A549 (cell line): ENCODE data around the gene CEP112. TPM values are rescaled to one million over a fixed set of nuclear protein-coding genes. Genes with fewer than 3 reads are reported as not detected.

Experiments used
- ATAC-seq, 2 experiments: fragments of 200-7000 bp in 1 of 2; fragments of >200 bp in 1 of 2; cut with Nextera tagmentation in 1 of 2; cut with Tn5 transposase in 1 of 2; 3 replicates each; pipeline versions ENCODE4 v1.8.0 to v1.9.1; 2018 to 2020; ENCODE audit warnings: mild to moderate bottlenecking in 1 of 2, moderate library complexity in 1 of 2
- CTCF ChIA-PET: fragments of 300-600 bp; sonication (Branson Sonifier 250); formaldehyde crosslinking; extraction: SDS; loops from one replicate; lab custom pipeline; 2021; ENCODE audit warnings: antibody characterized with exemption, inconsistent platforms; lab: Yijun Ruan, JAX
- POLR2A ChIA-PET: fragments of 350-600 bp; formaldehyde crosslinking; extraction: SDS; loops from one replicate; lab custom pipeline; 2021; ENCODE audit warnings: antibody characterized with exemption, inconsistent platforms; lab: Yijun Ruan, JAX
- DNase-seq, 2 experiments: peaks; one replicate each; pipeline versions ENCODE4 v3.0.0 to v3.0.0-alpha.2; 2011 to 2016; ENCODE audit warnings: low read depth in 1 of 2, low spot score in 1 of 2
- FAIRE-seq: peaks from 2 replicates; lab custom pipeline; 2011; peaks lifted over from hg19 to GRCh38; lab: Jason Lieb, UNC
- H3K27ac ChIP-seq, 2 experiments: fragments of >200 bp; sonication (Bioruptor Twin); formaldehyde crosslinking; 3 replicates each; pipeline ENCODE4 v1.5.1; 2016 to 2017
- H3K4me1 ChIP-seq: fragments of >200 bp; sonication (Bioruptor Twin); formaldehyde crosslinking; 3 replicates; pipeline ENCODE4 v1.6.1; 2016
- H3K4me2 ChIP-seq: fragments of >200 bp; sonication (Bioruptor Twin); formaldehyde crosslinking; 3 replicates; pipeline ENCODE4 v1.6.1; 2016
- H3K4me3 ChIP-seq: fragments of >200 bp; sonication (Bioruptor Twin); formaldehyde crosslinking; 3 replicates; pipeline ENCODE4 v1.5.1; 2016
- H3K9me3 ChIP-seq: fragments of >200 bp; sonication (Bioruptor Twin); formaldehyde crosslinking; 3 replicates; pipeline ENCODE4 v1.6.1; 2016
- CBX8 ChIP-seq: fragments of 200-600 bp; sonication (generic); IDR thresholded peaks from 2 replicates; pipeline ENCODE4 v1.6.1; 2016
- CEBPB ChIP-seq, 2 experiments: fragments of >200 bp in 1 of 2; sonication (Bioruptor Twin) in 1 of 2; formaldehyde crosslinking in 1 of 2; IDR thresholded peaks; 2 replicates each; pipeline ENCODE4 v1.6.1; 2012 to 2016
- CHD2 ChIP-seq: fragments of 150-350 bp; IDR thresholded peaks from 2 replicates; pipeline ENCODE4 v1.6.1; 2014; ENCODE audit warnings: low read length; ENCODE audit not compliant: partially characterized antibody
- EHMT2 ChIP-seq: fragments of 200-600 bp; sonication (generic); IDR thresholded peaks from 2 replicates; pipeline ENCODE4 v1.6.1; 2016; ENCODE audit warnings: antibody characterized with exemption, low read depth, mild to moderate bottlenecking, moderate library complexity
- ESRRA ChIP-seq: fragments of 150-350 bp; IDR thresholded peaks from 2 replicates; pipeline ENCODE4 v1.6.1; 2014; ENCODE audit warnings: mild to moderate bottlenecking, low read length, borderline replicate concordance
- FOSL2 ChIP-seq, 2 experiments: fragments of 450-650 bp in 1 of 2; fragments of >200 bp in 1 of 2; sonication (Bioruptor Twin) in 1 of 2; formaldehyde crosslinking; IDR thresholded peaks; 2 replicates each; pipeline versions ENCODE4 v1.5.0 to v1.6.1; 2016 to 2020; ENCODE audit warnings: mild to moderate bottlenecking in 1 of 2, moderate library complexity in 1 of 2
- HDAC2 ChIP-seq: fragments of 200-600 bp; sonication (generic); IDR thresholded peaks from 2 replicates; pipeline ENCODE4 v1.6.1; 2016
- HEYL ChIP-seq: fragments of 250-450 bp; sonication (Bioruptor Pico); IDR thresholded peaks from 2 replicates; pipeline ENCODE4 v1.8.0; 2021; ENCODE audit warnings: mild to moderate bottlenecking, moderate library complexity
- HOXA7 ChIP-seq: fragments of 250-450 bp; sonication (Bioruptor Pico); IDR thresholded peaks from 2 replicates; pipeline ENCODE4 v1.5.0; 2020; ENCODE audit warnings: mild to moderate bottlenecking, moderate library complexity
- HOXB5 ChIP-seq: fragments of 250-450 bp; sonication (Bioruptor Pico); IDR thresholded peaks from 2 replicates; pipeline ENCODE4 v1.5.0; 2020; ENCODE audit warnings: mild to moderate bottlenecking, moderate library complexity
- JUNB ChIP-seq: fragments of >200 bp; sonication (Bioruptor Twin); formaldehyde crosslinking; IDR thresholded peaks from 2 replicates; pipeline ENCODE4 v1.6.1; 2016
- KDM1A ChIP-seq: fragments of 200-600 bp; sonication (generic); IDR thresholded peaks from 2 replicates; pipeline ENCODE4 v1.6.1; 2016; ENCODE audit warnings: low read depth, mild to moderate bottlenecking
- MAFK ChIP-seq: fragments of 450-650 bp; IDR thresholded peaks from 2 replicates; pipeline ENCODE4 v1.6.1; 2014; ENCODE audit not compliant: partially characterized antibody
- MYC ChIP-seq: IDR thresholded peaks from 2 replicates; pipeline ENCODE4 v1.6.1; 2012; ENCODE audit warnings: mild to moderate bottlenecking, inconsistent platforms, low read length, improper control_type of control experiment, borderline replicate concordance
- NFE2L2 ChIP-seq: fragments of 150-350 bp; conservative IDR thresholded peaks from 2 replicates; pipeline ENCODE4 v1.6.1; 2014; ENCODE audit warnings: low read length
- NR3C1 ChIP-seq: fragments of >200 bp; sonication (Bioruptor Twin); formaldehyde crosslinking; IDR thresholded peaks from 3 replicates; pipeline ENCODE4 v1.6.1; 2017
- PHF8 ChIP-seq: fragments of 200-600 bp; sonication (generic); IDR thresholded peaks from 2 replicates; pipeline ENCODE4 v1.6.1; 2016; ENCODE audit warnings: low read depth, mild to moderate bottlenecking, antibody characterized with exemption, moderate library complexity, borderline replicate concordance
- RAD21 ChIP-seq, 2 experiments: fragments of >200 bp in 1 of 2; sonication (Bioruptor Twin) in 1 of 2; formaldehyde crosslinking in 1 of 2; IDR thresholded peaks in 1 of 2; conservative IDR thresholded peaks in 1 of 2; 2 replicates in 1 of 2; 3 replicates in 1 of 2; pipeline ENCODE4 v1.6.1; 2012 to 2018; ENCODE audit warnings: inconsistent platforms in 1 of 2
- RARB ChIP-seq: fragments of 250-450 bp; sonication (Bioruptor Pico); IDR thresholded peaks from 2 replicates; pipeline ENCODE4 v1.8.0; 2021; ENCODE audit warnings: mild to moderate bottlenecking, moderate library complexity
- RCOR1 ChIP-seq: fragments of 150-350 bp; IDR thresholded peaks from 2 replicates; pipeline ENCODE4 v1.6.1; 2014; ENCODE audit warnings: antibody characterized with exemption, low read length, low read depth
- SREBF2 ChIP-seq: fragments of 450-650 bp; IDR thresholded peaks from 2 replicates; pipeline ENCODE4 v1.6.1; 2014; ENCODE audit warnings: mild to moderate bottlenecking, moderate library complexity
- ZFP36 ChIP-seq: fragments of 450-650 bp; IDR thresholded peaks from 2 replicates; pipeline ENCODE4 v1.6.1; 2014; ENCODE audit warnings: borderline replicate concordance; ENCODE audit not compliant: partially characterized antibody
- WGBS: methylation state at CpG from one replicate; pipeline ENCODE4 v1.1.6; 2017; ENCODE audit errors: missing lambda C conversion rate; 5-methylcytosine and 5-hydroxymethylcytosine counted together
- polyA plus RNA-seq, 4 experiments: library from polyadenylated mRNA; depleted of rRNA in 3 of 4; stranded (reverse); fragments of >200 nt; fragmentation: RNase III in 1 of 4; extraction: RNeasy Plus Mini Kit Qiagen cat#74134 plus additional on column Dnase treatment in 1 of 4; gene quantifications; 2 replicates in 3 of 4; 3 replicates in 1 of 4; pipeline ENCODE4 v1.2.3, GENCODE V29; 2011 to 2017
- TF ChIP-seq, protein P1 (sequence below): IDR thresholded peaks from 2 replicates; pipeline ENCODE4 v1.6.1; 2012; ENCODE audit warnings: low read depth, borderline replicate concordance
- TF ChIP-seq, protein P2 (sequence below): fragments of 250-450 bp; sonication (Bioruptor Pico); IDR thresholded peaks from 2 replicates; pipeline ENCODE4 v1.5.0; 2021; ENCODE audit warnings: mild to moderate bottlenecking, moderate library complexity, borderline replicate concordance
- TF ChIP-seq, protein P3 (sequence below): fragments of >200 bp; sonication (Bioruptor Twin); formaldehyde crosslinking; IDR thresholded peaks from 3 replicates; pipeline ENCODE4 v1.6.1; 2016
- TF ChIP-seq, protein P4 (sequence below): fragments of 150-350 bp; IDR thresholded peaks from 2 replicates; pipeline ENCODE4 v1.6.1; 2014; ENCODE audit warnings: low read depth, mild to moderate bottlenecking, low read length
- TF ChIP-seq, protein P5 (sequence below): IDR thresholded peaks from 2 replicates; pipeline ENCODE4 v1.6.1; 2012
- TF ChIP-seq, protein P6 (sequence below): fragments of 450-650 bp; IDR thresholded peaks from 2 replicates; pipeline ENCODE4 v1.6.1; 2014; ENCODE audit warnings: antibody characterized with exemption

Gene CEP112
- polyA plus RNA-seq, 2 of the 4 experiments (the other 2 are of a cell fraction), result 9.6 to 15.2 TPM

DNA sequence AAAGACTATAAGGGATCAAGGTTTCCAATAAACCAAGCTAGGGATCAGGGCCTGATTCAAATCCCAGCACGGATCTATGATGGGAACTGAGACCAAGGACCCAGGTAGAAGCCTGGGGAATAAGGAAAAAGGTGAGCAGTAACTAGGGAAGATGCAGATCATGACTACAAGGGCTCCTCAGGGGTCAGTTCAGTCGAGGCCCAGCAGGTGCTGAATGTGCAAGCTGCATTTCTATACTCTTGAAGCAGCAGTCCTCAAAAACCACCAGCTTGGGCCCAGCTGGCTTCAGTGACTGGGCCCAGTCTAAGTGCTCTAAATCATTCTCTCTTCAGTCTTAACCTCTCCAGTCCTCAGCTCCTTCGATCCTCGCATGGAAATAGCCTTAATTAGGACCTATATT, 401.7 kb downstream of the CEP112 start:
- TF ChIP-seq, protein P1, sequence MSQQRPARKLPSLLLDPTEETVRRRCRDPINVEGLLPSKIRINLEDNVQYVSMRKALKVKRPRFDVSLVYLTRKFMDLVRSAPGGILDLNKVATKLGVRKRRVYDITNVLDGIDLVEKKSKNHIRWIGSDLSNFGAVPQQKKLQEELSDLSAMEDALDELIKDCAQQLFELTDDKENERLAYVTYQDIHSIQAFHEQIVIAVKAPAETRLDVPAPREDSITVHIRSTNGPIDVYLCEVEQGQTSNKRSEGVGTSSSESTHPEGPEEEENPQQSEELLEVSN, result no peak
- TF ChIP-seq HOXA7 (CRISPR knock-in tag), result no peak
- no peak for TF ChIP-seq RCOR1
- no peak for TF ChIP-seq CEBPB (IDR thresholded peaks at IDR 0.05)
- TF ChIP-seq, protein P2, sequence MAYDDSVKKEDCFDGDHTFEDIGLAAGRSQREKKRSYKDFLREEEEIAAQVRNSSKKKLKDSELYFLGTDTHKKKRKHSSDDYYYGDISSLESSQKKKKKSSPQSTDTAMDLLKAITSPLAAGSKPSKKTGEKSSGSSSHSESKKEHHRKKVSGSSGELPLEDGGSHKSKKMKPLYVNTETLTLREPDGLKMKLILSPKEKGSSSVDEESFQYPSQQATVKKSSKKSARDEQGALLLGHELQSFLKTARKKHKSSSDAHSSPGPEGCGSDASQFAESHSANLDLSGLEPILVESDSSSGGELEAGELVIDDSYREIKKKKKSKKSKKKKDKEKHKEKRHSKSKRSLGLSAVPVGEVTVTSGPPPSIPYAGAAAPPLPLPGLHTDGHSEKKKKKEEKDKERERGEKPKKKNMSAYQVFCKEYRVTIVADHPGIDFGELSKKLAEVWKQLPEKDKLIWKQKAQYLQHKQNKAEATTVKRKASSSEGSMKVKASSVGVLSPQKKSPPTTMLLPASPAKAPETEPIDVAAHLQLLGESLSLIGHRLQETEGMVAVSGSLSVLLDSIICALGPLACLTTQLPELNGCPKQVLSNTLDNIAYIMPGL (CRISPR knock-in tag), result no peak
- TF ChIP-seq MYC, result no peak
- no peak for TF ChIP-seq KDM1A
- no peak for TF ChIP-seq SREBF2
- no peak for TF ChIP-seq JUNB
- TF ChIP-seq, protein P3, sequence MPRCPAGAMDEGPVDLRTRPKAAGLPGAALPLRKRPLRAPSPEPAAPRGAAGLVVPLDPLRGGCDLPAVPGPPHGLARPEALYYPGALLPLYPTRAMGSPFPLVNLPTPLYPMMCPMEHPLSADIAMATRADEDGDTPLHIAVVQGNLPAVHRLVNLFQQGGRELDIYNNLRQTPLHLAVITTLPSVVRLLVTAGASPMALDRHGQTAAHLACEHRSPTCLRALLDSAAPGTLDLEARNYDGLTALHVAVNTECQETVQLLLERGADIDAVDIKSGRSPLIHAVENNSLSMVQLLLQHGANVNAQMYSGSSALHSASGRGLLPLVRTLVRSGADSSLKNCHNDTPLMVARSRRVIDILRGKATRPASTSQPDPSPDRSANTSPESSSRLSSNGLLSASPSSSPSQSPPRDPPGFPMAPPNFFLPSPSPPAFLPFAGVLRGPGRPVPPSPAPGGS, result no peak
- no peak for TF ChIP-seq PHF8
- TF ChIP-seq, protein P4, sequence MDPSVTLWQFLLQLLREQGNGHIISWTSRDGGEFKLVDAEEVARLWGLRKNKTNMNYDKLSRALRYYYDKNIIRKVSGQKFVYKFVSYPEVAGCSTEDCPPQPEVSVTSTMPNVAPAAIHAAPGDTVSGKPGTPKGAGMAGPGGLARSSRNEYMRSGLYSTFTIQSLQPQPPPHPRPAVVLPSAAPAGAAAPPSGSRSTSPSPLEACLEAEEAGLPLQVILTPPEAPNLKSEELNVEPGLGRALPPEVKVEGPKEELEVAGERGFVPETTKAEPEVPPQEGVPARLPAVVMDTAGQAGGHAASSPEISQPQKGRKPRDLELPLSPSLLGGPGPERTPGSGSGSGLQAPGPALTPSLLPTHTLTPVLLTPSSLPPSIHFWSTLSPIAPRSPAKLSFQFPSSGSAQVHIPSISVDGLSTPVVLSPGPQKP, result no peak
- TF ChIP-seq HOXB5 (CRISPR knock-in tag), result no peak
- no peak for TF ChIP-seq ZFP36
- no peak for TF ChIP-seq CBX8
- CTCF ChIA-PET, result interaction anchor here (1.1 to 1.2 kb wide), 2 partner anchors 14 to 29 kb away, joined by 3 read pairs; no protein-coding TSS in a partner anchor
- ATAC-seq, result no peak

DNA sequence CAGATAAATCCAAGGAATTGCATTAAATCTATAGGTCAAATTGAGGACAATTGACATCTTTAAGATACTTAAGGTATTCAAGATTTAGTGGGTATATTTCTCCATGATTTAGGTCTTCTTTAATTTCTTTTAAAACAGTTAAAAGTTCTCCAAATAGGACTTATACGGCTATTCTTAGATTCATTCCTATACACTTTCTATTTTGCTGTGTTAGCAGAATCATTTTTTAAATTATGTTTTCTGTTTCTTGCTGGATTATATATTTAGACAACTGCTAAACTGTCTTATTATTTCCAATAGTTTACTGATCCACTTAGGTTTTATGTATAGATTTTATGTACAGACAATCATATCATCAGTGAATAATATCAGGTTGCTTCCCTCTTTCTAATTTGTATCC, 404.4 kb downstream of the CEP112 start:
- Histone ChIP-seq H3K4me2 (no peak overlapping the region), H3K4me3 (no peak overlapping the region), H3K4me1 (peaks cover 33% of the 10 kb centered on the region), H3K27ac (no peak overlapping the region; a peak in 1 of 6 replicates), H3K9me3 (peaks cover 3% of the 10 kb centered on the region; the same call in 1 of the 3 replicates)
- WGBS, result 91% methylated on average over 1 of the region's 1 CpG
- no peak for ATAC-seq
- ChIA-PET CTCF (no interaction called here), POLR2A (no interaction called here)
- no peak for TF ChIP-seq PHF8
- no peak for TF ChIP-seq NFE2L2
- peak; percentile 83 for TF ChIP-seq MAFK
- TF ChIP-seq RARB (CRISPR knock-in tag), result no peak
- FAIRE-seq, result no peak
- DNase-seq, result no peak

More for the DNA sequence above, 401.7 kb downstream of the CEP112 start:
- H3K27ac ChIP-seq, result peak overlapping the region in 1 of 2 experiments; percentile 13; a peak in 3 of 6 replicates
- peaks cover 13% of the 10 kb centered on the region for H3K4me1 ChIP-seq
- no peak overlapping the region for H3K4me3 ChIP-seq
- POLR2A ChIA-PET, result no interaction called here
- no peaks in the 10 kb centered on the region for H3K9me3 ChIP-seq
- no peak for FAIRE-seq
- DNase-seq, result no peak
- H3K4me2 ChIP-seq, result no peak overlapping the region
- 69% methylated on average over 4 of the region's 4 CpGs for WGBS

DNA sequence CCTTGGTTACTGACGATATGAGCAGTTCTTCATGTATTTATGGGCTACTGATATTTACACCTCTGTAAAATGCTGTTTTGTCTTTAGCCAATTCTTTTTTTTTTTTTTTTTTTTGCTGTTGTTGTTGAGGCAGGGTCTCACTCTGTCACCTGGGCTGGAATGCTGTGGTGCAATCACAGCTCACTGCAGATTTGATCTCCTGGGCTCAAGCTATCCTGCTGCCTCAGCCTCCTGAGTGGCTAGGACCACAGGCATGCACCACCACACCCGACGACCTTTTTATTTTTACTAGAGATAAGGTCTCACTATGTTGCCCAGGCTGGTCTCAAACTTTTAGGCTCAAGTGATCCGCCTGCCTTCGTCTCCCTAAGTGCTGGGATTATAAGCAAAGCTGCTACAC, 405.5 kb downstream of the CEP112 start:
- ChIA-PET POLR2A (no interaction called here), CTCF (interaction anchor here (0.6 kb wide), 2 partner anchors 73 to 89 kb away, joined by 4 read pairs; no protein-coding TSS in a partner anchor)
- FAIRE-seq (no peak), ATAC-seq (no peak), DNase-seq (no peak)
- WGBS, result 93% methylated on average over 5 of the region's 5 CpGs
- Histone ChIP-seq H3K4me2 (no peak overlapping the region), H3K27ac (peak overlapping the region in 1 of 2 experiments; percentile 43; a peak in 3 of 6 replicates), H3K4me3 (no peak overlapping the region), H3K9me3 (peaks cover 11% of the 10 kb centered on the region), H3K4me1 (peaks cover 33% of the 10 kb centered on the region)
- no peak for TF ChIP-seq KDM1A
- TF ChIP-seq NR3C1, result no peak
- TF ChIP-seq, protein P5, sequence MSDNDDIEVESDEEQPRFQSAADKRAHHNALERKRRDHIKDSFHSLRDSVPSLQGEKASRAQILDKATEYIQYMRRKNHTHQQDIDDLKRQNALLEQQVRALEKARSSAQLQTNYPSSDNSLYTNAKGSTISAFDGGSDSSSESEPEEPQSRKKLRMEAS, result no peak
- TF ChIP-seq FOSL2 (IDR thresholded peaks at IDR 0.05), result no peak
- no peak for TF ChIP-seq FOSL2 (CRISPR knock-in tag; IDR thresholded peaks at IDR 0.05)
- TF ChIP-seq HOXA7 (CRISPR knock-in tag), result no peak
- no peak for TF ChIP-seq EHMT2
- TF ChIP-seq ESRRA, result no peak
- TF ChIP-seq RAD21 (conservative IDR thresholded peaks at IDR 0.05 in 1 of 2, IDR thresholded peaks at IDR 0.05 in 1 of 2), result no peak
- TF ChIP-seq HEYL (CRISPR knock-in tag), result no peak
- TF ChIP-seq, protein P6, sequence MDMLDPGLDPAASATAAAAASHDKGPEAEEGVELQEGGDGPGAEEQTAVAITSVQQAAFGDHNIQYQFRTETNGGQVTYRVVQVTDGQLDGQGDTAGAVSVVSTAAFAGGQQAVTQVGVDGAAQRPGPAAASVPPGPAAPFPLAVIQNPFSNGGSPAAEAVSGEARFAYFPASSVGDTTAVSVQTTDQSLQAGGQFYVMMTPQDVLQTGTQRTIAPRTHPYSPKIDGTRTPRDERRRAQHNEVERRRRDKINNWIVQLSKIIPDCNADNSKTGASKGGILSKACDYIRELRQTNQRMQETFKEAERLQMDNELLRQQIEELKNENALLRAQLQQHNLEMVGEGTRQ, result no peak
- TF ChIP-seq HDAC2, result no peak
- no peak for TF ChIP-seq CHD2
